ENCODE measurements around the gene HOXD12.
A peak's percentile ranks its signal among the peaks of the same experiment; 100 is the strongest.

HOXD12 gene

GRCh38 chr2:176099728-176100546, at the start of gene HOXD12:
TSS of gene HOXD12 (plus strand) at chr2:176099795. CDS start at chr2:176099802, 7 bp downstream.
- peak; percentile 18 for DNase-seq

DNA sequence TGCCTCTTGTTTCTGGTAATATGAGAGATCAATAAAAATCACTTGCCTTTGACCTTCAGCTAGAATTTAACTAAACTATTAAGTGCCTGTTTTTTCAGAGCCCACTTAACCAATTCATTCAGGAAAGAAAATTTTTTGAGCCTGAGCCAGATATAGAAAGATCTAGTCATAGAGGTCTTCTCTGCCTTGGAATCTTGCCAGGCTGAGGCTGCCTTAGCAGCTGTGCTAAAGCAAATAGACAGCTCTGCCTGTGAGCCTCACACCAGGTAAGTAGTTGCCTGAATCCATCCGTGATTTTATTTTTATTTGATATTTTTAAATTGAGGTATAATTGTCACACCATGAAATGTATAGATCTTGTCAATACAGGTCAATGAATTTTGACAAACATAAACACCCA, 43.2 kb upstream of the HOXD12 start:
- DNase-seq = no peak

GRCh38 chr2:176063958-176064357, 35.6 kb upstream of the HOXD12 start:
- DNase-seq = no peak

- DNase-seq = no peak
Measured at GRCh38 chr2:176066645-176067588, 32.7 kb upstream of the HOXD12 start.

GRCh38 chr2:176067589-176068418, 31.8 kb upstream of the HOXD12 start:
- DNase-seq = no peak

DNA sequence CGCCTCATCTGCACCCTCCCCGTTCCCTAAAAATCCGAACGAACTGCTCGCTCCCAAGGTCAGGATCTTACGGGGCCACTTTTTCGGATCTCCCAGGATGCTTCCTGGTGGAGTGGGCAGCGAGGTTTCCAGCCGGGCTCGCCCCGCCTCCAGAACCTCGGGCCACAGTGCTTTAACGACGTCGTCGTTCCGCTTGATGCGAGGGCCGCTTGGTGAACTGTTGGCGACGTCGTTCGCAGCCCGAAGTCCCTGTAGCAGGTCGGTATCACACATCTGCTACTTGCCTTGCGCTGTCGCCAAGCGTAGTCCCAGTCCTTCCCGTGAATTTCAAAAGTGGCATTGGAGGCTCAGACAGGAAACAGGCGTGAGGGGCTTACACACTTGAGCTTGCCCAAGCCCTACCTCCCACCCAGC, 31.2 kb upstream of the HOXD12 start:
- no peak for DNase-seq

GRCh38 chr2:176071330-176072291, 28.0 kb upstream of the HOXD12 start:
- DNase-seq = no peak

GRCh38 chr2:176072292-176072669, 27.3 kb upstream of the HOXD12 start:
- DNase-seq = no peak

DNA sequence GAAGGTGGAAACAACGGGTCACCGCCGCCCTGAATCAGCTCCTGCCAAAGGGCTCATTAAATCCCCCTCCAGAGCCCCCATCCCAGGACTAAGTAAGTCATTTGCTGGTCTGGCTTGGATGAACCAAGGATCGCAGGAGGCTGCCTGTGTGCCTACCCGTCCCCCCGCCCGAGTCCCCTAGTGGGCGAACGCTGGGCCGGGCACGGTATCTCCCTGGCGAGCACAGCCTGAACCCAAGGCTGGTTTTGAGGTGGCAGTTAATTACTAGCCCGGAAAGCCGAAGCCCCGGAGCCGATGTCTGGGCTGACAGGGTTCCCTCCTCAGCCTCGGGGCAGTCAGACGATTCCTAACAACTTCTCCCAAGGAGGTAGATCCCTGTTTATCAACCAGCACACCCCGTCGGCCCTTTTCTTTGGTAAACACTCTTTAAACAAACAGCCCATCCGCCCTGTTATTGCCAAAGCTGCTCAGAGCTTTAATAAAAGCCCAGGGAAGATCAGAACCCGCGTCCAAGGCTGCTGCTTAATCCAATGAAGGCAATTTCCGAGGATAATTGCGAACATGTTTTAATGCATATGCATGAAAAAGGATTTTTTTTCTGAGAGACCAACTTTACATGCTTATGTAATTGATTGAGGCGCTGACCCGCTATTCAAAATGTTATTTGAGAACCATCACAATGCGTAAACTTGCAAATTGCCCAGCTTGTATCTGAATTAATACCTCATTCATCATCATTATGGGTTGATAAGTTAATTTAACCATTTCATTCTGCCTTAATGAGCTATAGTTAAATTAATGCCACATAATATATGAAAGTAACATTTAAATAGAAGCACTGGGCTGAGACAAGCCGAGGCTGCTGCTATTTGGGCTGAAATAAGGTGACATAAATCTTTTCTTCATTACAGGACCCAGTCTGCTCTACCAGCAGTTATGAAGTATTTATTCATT, 26.4 kb upstream of the HOXD12 start:
- DNase-seq = no peak

DNA sequence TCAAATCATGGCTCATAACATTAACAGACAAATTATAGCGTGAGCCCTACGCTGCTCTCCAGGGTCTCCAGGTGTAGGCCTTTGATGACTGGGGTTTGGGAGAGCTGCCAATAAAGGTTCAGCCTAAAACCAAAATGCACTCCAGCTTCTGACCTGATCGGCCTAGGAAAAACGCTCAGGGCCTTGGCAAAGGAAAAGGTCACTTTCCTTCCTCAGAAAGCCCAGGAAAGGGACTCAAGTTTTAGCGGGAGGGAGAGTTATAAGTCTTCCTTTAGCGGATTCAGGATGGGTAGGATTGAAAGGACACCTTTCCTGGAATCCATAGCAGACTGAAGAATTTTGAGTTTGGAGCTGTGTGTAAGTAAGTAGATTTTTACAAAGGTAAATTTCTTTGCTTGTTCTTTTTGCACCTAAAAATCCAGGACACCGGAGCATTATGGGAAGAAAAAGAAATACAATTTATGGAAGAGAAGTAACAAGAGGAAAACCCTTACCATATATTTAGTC, 24.6 kb upstream of the HOXD12 start:
- no peak for DNase-seq

DNA sequence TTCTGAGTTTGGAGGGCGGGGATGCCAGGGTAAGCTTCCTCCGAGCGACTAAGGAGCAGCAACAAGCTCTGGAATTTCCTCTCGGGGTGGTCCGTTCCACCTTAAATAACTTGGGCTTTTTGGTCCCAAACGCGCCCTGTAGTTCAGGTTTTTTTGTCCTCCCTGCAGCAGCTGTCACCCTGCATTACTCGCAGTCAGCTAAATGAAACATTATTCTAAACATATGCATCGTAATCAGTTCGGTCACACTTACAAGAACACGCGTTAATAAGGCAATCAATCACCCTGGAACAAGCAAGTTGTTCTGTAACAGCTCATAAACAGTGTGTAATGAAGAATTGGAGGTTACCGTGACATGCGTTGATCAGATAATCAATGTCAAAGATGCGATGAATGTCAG, 24.1 kb upstream of the HOXD12 start:
- no peak for DNase-seq

- DNase-seq = no peak
Measured at GRCh38 chr2:176076063-176076462, 23.5 kb upstream of the HOXD12 start.

DNA sequence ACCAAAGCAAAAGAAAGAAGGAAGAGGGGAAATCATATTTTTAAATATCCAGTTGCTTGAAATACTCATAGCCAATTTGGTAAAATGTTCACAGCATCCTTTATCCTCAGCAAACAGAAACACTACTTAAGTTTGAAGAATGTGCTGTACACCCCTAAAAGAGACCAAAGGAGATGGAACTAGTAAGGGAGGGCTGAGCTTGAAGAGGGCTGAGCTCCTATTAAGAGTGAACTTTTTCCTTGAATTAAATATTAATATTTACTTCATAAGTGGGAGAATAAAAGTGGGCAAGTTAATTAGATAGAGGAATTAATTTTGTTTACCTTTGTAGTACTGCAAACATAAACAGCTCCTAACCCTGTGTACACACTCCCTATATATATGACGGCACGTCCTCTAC, 22.8 kb upstream of the HOXD12 start:
- DNase-seq = no peak

- no peak for DNase-seq
Measured at GRCh38 chr2:176078541-176079284, 20.9 kb upstream of the HOXD12 start.

DNA sequence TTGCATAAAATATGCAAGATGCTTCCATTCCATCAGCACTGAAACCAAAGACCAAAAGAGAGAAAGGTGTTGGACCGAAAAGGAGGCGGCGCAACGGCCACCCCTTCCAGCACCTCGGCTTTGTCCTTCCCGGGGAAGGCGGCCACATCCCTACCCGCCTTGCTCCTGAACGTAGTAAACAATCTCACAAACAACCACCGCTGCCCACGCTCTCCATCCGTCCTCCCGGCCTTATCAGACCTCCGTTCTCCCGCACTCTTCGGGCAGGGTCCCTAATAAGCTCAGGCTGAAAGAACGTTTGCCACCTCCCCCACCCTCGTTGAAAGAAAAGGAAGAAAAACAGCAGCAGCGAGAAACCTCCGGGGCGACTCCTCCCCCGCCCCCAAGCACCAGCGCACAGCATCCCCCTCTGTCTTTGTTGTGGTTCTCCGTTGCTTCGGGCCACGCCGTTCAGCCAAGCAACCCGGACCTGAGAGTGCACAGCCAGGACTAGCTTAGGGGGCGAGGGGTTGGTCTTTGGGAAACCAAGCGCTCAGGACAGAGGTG, 20.2 kb upstream of the HOXD12 start:
- no peak for DNase-seq

GRCh38 chr2:176079831-176080539, 19.6 kb upstream of the HOXD12 start:
- no peak for DNase-seq

GRCh38 chr2:176080540-176081375, 18.8 kb upstream of the HOXD12 start:
- no peak for DNase-seq

Data from activated T-cell treated with anti-CD3 and anti-CD28 coated beads, Interleukin-2, amount 50 U/mL, for 1 hour (primary cell).